Left lung (tissue), 10 donors: Measurements from ENCODE around the gene SORCS3. TPM values are rescaled to one million over a fixed set of nuclear protein-coding genes. Genes with fewer than 3 reads are reported as not detected.
A peak's percentile ranks its signal among the peaks of the same experiment; 100 is the strongest.

Experiments
- ATAC-seq: fragments of 200-7000 bp; cut with Tn5 transposase; one replicate; pipeline ENCODE4 v1.9.1; 2020; ENCODE audit warnings: moderate library complexity
- DNase-seq, 4 donors: peaks; one replicate each; pipeline ENCODE4 v3.0.0-alpha.2; 2013 to 2020
- H3K27ac ChIP-seq, 2 donors: fragments of 200-600 bp; sonication (generic) in 1 of 2; one replicate each; pipeline versions ENCODE4 v1.5.0 to v1.8.0; 2020 to 2021
- H3K27me3 ChIP-seq, 2 donors: fragments of 200-600 bp; sonication (generic) in 1 of 2; one replicate each; pipeline versions ENCODE4 v1.5.0 to v1.8.0; 2020 to 2021
- H3K36me3 ChIP-seq, 2 donors: fragments of 200-600 bp; sonication (generic) in 1 of 2; one replicate each; pipeline versions ENCODE4 v1.5.0 to v1.8.0; 2020 to 2021
- H3K4me1 ChIP-seq, 2 donors: fragments of 200-600 bp; one replicate each; pipeline ENCODE4 v1.8.0; 2021
- H3K4me3 ChIP-seq, 2 donors: fragments of 200-600 bp; sonication (generic) in 1 of 2; one replicate each; pipeline versions ENCODE4 v1.5.0 to v1.8.0; 2020 to 2021; ENCODE audit warnings: mild to moderate bottlenecking in 1 of 2
- H3K9me3 ChIP-seq, 2 donors: fragments of 200-600 bp; sonication (generic) in 1 of 2; one replicate each; pipeline versions ENCODE4 v1.5.0 to v1.8.0; 2020 to 2021
- intact Hi-C, 2 donors: fragments of 100-400 bp; cut with DNase I; formaldehyde crosslinking; loops; one replicate each; pipeline versions ENCODE4 v1.11.2 to v1.14.2; 2022
- polyA plus RNA-seq, 6 donors: library from polyadenylated mRNA; unstranded; fragments of 120-200 nt; gene quantifications; one replicate each; pipeline ENCODE4 v1.2.1, GENCODE V29; 2013; ENCODE audit not compliant: insufficient read length in 6 of 6
- total RNA-seq, 2 donors: library from RNA; stranded (reverse); fragmentation: NEBNext Ultra II Directional; extraction: Animal tissue kit (Norgen Biotek cat#: 25700); gene quantifications; one replicate each; pipeline ENCODE4 v1.2.1, GENCODE V29; 2021
- TF ChIP-seq, protein P1 (sequence below), 2 donors: fragments of 200-600 bp; sonication (generic) in 1 of 2; IDR thresholded peaks; one replicate each; pipeline versions ENCODE4 v1.5.0 to v1.8.0; 2021; ENCODE audit warnings: antibody characterized with exemption in 2 of 2
- donor health status: DM: no; HTN: yes; CAD: no.
- donor health status: DM: no; HTN: no; CAD: no.

SORCS3 gene
- total and polyA plus RNA-seq, 8 donors, result 0.05 to 0.24 (median 0.06) TPM; not detected in 2

GRCh38 chr10:105096316-105096715 is 455.2 kb downstream of the SORCS3 start:
- peak in 1 of 4 donors; percentile 44 for DNase-seq
- H3K4me3 ChIP-seq, result no peak overlapping the region
- H3K4me1 ChIP-seq, result no peaks in the 10 kb centered on the region
- intact Hi-C loops, result no loop called here
- no peaks in the 10 kb centered on the region for H3K36me3 ChIP-seq
- H3K27me3 ChIP-seq, result no peaks in the 10 kb centered on the region
- no peak for ATAC-seq
- no peak overlapping the region for H3K27ac ChIP-seq
- H3K9me3 ChIP-seq, result no peaks in the 10 kb centered on the region
- TF ChIP-seq, protein P1, sequence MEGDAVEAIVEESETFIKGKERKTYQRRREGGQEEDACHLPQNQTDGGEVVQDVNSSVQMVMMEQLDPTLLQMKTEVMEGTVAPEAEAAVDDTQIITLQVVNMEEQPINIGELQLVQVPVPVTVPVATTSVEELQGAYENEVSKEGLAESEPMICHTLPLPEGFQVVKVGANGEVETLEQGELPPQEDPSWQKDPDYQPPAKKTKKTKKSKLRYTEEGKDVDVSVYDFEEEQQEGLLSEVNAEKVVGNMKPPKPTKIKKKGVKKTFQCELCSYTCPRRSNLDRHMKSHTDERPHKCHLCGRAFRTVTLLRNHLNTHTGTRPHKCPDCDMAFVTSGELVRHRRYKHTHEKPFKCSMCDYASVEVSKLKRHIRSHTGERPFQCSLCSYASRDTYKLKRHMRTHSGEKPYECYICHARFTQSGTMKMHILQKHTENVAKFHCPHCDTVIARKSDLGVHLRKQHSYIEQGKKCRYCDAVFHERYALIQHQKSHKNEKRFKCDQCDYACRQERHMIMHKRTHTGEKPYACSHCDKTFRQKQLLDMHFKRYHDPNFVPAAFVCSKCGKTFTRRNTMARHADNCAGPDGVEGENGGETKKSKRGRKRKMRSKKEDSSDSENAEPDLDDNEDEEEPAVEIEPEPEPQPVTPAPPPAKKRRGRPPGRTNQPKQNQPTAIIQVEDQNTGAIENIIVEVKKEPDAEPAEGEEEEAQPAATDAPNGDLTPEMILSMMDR (IDR thresholded peaks at IDR 0.05), result no peak

- H3K36me3 ChIP-seq, result no peaks in the 10 kb centered on the region
- H3K27ac ChIP-seq, result no peak overlapping the region
- ATAC-seq, result no peak
- H3K4me1 ChIP-seq, result no peaks in the 10 kb centered on the region
- H3K4me3 ChIP-seq, result no peak overlapping the region
- DNase-seq, result no peak
- intact Hi-C loops, result no loop called here
- H3K27me3 ChIP-seq, result no peaks in the 10 kb centered on the region
- TF ChIP-seq, protein P1 (IDR thresholded peaks at IDR 0.05), result no peak
- peaks cover 0 to 1% of the 10 kb centered on the region in 2 donors for H3K9me3 ChIP-seq
Measured at GRCh38 chr10:105102977-105103376, 461.9 kb downstream of the SORCS3 start.

- Histone ChIP-seq H3K9me3 (peaks cover 0 to 1% of the 10 kb centered on the region in 2 donors), H3K4me1 (no peaks in the 10 kb centered on the region), H3K36me3 (no peaks in the 10 kb centered on the region), H3K27ac (no peak overlapping the region), H3K4me3 (no peak overlapping the region), H3K27me3 (no peaks in the 10 kb centered on the region)
- TF ChIP-seq, protein P1 (IDR thresholded peaks at IDR 0.05), result no peak
- ATAC-seq, result no peak
- intact Hi-C loops, result no loop called here
- no peak for DNase-seq
Measured at GRCh38 chr10:105104297-105104696, 463.2 kb downstream of the SORCS3 start.

DNA sequence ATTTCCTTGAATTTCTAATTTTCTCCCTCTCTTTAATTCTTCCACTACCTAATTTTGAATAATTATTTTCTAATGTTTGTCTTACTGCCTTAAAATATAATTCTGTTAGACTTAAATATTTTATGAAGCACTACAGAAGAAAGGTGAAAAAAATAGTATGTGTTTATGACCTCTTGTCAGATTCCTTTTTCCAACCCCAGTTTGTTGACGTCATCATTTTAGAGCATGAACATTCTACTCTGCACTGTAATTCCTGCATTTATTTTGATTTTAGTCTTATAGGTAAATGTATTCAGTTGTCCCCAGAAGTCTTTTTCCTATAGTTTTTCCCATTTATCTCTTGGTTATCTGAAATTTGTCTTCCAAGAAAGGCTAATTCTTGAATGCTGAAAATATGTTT is 468.1 kb downstream of the SORCS3 start:
- no peaks in the 10 kb centered on the region for H3K36me3 ChIP-seq
- no peak overlapping the region for H3K4me3 ChIP-seq
- DNase-seq (no peak), ATAC-seq (no peak)
- intact Hi-C loops, result no loop called here
- H3K4me1 ChIP-seq, result no peaks in the 10 kb centered on the region
- TF ChIP-seq, protein P1 (IDR thresholded peaks at IDR 0.05), result no peak
- no peaks in the 10 kb centered on the region for H3K9me3 ChIP-seq
- no peak overlapping the region for H3K27ac ChIP-seq
- no peaks in the 10 kb centered on the region for H3K27me3 ChIP-seq

- H3K9me3 ChIP-seq, result peaks cover 0 to 3% of the 10 kb centered on the region in 2 donors
- DNase-seq (no peak), ATAC-seq (no peak)
Measured at GRCh38 chr10:105112862-105113261, 471.8 kb downstream of the SORCS3 start.

More at GRCh38 chr10:105112862-105113261, 471.8 kb downstream of the SORCS3 start:
- Histone ChIP-seq H3K27me3 (no peaks in the 10 kb centered on the region), H3K4me3 (no peak overlapping the region), H3K4me1 (no peaks in the 10 kb centered on the region), H3K27ac (no peak overlapping the region), H3K36me3 (no peaks in the 10 kb centered on the region)
- intact Hi-C loops, result no loop called here
- TF ChIP-seq, protein P1 (IDR thresholded peaks at IDR 0.05), result no peak
